ENCODE results near the gene MSRB1. TPM values are rescaled to one million over a fixed set of nuclear protein-coding genes. Genes with fewer than 3 reads are reported as not detected.
A peak's percentile ranks its signal among the peaks of the same experiment; 100 is the strongest.

The MSRB1 gene
- total and polyA plus RNA-seq, 9 of the 15 experiments (the other 6 are each of a cell fraction or from before 2014, with no cell fraction given) = 5.4 to 33.7 (median 25.7) TPM

DNA sequence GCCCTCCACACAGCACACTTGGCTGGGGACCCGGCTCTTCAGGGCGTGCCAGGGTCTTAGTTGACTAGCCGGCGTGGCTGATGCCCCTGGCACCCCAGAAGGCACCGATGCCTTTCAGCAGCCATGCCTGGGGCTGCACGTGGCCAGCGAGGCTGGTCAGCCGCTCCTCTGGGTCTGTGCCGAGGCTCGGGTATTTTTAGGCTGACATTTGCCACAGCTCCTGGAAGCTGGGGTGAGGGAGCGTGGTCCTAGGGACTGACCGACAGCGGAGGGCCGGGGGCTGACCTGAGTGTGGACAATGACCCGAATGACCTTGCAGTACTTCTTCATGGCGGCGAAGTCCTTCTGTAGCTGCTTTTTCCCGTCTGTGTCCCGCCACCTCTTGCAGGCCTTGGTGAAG is 7.6 kb upstream of the MSRB1 start:
- in situ Hi-C loops (cut with MboI) (no loop called here), intact Hi-C loops (cut with micrococcal nuclease) (no loop called here)
- Histone ChIP-seq H3K9me3 (replicated peaks; ENCODE audit: control insufficient read depth, insufficient read depth, low read depth, low read length) (no peaks in the 10 kb centered on the region), H3K36me3 (ENCODE audit: control insufficient read depth, insufficient read depth, low read length) (no peaks in the 10 kb centered on the region), H3K27me3 (ENCODE audit: control insufficient read depth in 2 of 2, insufficient read depth in 2 of 2, low read length in 2 of 2) (no peaks in the 10 kb centered on the region), H3K9ac (ENCODE audit: insufficient read depth in 1 of 2, low read depth in 2 of 2, low read length in 2 of 2) (peak overlapping the region in 1 of 2 experiments; percentile 66; a peak in 2 of 4 replicates), H4K20me1 (replicated peaks; ENCODE audit: control insufficient read depth, insufficient read depth, low read length) (no peaks in the 10 kb centered on the region), H3K4me1 (replicated peaks in 1 of 2; ENCODE audit: control insufficient read depth in 2 of 2, insufficient read depth in 2 of 2, low read length in 2 of 2) (peaks cover 3 to 53% of the 10 kb centered on the region in 2 experiments; a peak in 4 of 5 replicates), H2AFZ (ENCODE audit: low read depth, low read length) (no peak overlapping the region), H3K4me2 (ENCODE audit: insufficient read depth, low read length) (no peak overlapping the region), H3K27ac (ENCODE audit: extremely low read depth, low read depth, low read length) (no peak overlapping the region), H3K4me3 (no peak overlapping the region), H3K79me2 (ENCODE audit: control insufficient read depth, insufficient read depth, low read length) (no peaks in the 10 kb centered on the region), H3K9me1 (ENCODE audit: control insufficient read depth, insufficient read depth, low read length) (no peaks in the 10 kb centered on the region)
- ChIA-PET CTCF (ENCODE audit: low intra/inter-chr PET ratio) (interaction anchor here (0.5 kb wide), 1 partner anchor 102 kb away, joined by 3 read pairs; no protein-coding TSS in a partner anchor), POLR2A (interaction anchor here (0.6 to 5.6 kb wide), 3 partner anchors 9 to 47 kb away, joined by 3 to 37 read pairs (median 5); partner anchors contain the start of gene RPS2)
- DNase-seq (ENCODE audit: extremely low read depth in 1 of 4, low spot score in 3 of 4) = no peak
- ATAC-seq = no peak
- no TSS peak for BruUV-seq (replicated peaks)
- FAIRE-seq = no peak
- WGBS (ENCODE audit: insufficient coverage, low coverage, missing lambda C conversion rate) = 71% methylated on average over 19 of the region's 19 CpGs
- TF ChIP-seq, protein P1, sequence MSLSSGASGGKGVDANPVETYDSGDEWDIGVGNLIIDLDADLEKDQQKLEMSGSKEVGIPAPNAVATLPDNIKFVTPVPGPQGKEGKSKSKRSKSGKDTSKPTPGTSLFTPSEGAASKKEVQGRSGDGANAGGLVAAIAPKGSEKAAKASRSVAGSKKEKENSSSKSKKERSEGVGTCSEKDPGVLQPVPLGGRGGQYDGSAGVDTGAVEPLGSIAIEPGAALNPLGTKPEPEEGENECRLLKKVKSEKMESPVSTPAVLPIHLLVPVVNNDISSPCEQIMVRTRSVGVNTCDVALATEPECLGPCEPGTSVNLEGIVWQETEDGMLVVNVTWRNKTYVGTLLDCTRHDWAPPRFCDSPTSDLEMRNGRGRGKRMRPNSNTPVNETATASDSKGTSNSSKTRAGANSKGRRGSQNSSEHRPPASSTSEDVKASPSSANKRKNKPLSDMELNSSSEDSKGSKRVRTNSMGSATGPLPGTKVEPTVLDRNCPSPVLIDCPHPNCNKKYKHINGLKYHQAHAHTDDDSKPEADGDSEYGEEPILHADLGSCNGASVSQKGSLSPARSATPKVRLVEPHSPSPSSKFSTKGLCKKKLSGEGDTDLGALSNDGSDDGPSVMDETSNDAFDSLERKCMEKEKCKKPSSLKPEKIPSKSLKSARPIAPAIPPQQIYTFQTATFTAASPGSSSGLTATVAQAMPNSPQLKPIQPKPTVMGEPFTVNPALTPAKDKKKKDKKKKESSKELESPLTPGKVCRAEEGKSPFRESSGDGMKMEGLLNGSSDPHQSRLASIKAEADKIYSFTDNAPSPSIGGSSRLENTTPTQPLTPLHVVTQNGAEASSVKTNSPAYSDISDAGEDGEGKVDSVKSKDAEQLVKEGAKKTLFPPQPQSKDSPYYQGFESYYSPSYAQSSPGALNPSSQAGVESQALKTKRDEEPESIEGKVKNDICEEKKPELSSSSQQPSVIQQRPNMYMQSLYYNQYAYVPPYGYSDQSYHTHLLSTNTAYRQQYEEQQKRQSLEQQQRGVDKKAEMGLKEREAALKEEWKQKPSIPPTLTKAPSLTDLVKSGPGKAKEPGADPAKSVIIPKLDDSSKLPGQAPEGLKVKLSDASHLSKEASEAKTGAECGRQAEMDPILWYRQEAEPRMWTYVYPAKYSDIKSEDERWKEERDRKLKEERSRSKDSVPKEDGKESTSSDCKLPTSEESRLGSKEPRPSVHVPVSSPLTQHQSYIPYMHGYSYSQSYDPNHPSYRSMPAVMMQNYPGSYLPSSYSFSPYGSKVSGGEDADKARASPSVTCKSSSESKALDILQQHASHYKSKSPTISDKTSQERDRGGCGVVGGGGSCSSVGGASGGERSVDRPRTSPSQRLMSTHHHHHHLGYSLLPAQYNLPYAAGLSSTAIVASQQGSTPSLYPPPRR (CRISPR knock-in tag; IDR thresholded peaks at IDR 0.05; ENCODE audit: borderline replicate concordance) = no peak
- TF ChIP-seq, protein P2, sequence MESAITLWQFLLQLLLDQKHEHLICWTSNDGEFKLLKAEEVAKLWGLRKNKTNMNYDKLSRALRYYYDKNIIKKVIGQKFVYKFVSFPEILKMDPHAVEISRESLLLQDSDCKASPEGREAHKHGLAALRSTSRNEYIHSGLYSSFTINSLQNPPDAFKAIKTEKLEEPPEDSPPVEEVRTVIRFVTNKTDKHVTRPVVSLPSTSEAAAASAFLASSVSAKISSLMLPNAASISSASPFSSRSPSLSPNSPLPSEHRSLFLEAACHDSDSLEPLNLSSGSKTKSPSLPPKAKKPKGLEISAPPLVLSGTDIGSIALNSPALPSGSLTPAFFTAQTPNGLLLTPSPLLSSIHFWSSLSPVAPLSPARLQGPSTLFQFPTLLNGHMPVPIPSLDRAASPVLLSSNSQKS (CRISPR knock-in tag; IDR thresholded peaks at IDR 0.05) = no peak
- TF ChIP-seq, protein P3, sequence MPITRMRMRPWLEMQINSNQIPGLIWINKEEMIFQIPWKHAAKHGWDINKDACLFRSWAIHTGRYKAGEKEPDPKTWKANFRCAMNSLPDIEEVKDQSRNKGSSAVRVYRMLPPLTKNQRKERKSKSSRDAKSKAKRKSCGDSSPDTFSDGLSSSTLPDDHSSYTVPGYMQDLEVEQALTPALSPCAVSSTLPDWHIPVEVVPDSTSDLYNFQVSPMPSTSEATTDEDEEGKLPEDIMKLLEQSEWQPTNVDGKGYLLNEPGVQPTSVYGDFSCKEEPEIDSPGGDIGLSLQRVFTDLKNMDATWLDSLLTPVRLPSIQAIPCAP (CRISPR knock-in tag; IDR thresholded peaks at IDR 0.05; ENCODE audit: borderline replicate concordance) = no peak
- TF ChIP-seq, protein P4, sequence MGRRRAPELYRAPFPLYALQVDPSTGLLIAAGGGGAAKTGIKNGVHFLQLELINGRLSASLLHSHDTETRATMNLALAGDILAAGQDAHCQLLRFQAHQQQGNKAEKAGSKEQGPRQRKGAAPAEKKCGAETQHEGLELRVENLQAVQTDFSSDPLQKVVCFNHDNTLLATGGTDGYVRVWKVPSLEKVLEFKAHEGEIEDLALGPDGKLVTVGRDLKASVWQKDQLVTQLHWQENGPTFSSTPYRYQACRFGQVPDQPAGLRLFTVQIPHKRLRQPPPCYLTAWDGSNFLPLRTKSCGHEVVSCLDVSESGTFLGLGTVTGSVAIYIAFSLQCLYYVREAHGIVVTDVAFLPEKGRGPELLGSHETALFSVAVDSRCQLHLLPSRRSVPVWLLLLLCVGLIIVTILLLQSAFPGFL (CRISPR knock-in tag; IDR thresholded peaks at IDR 0.05) = no peak
- TF ChIP-seq COPS2 (conservative IDR thresholded peaks at IDR 0.05) (no peak), ZNF431 (CRISPR knock-in tag; IDR thresholded peaks at IDR 0.05) (no peak), BRD4 (IDR thresholded peaks at IDR 0.05) (no peak), GATA2 (CRISPR knock-in tag; IDR thresholded peaks at IDR 0.05) (no peak), NRF1 (conservative IDR thresholded peaks at IDR 0.05 in 1 of 2, IDR thresholded peaks at IDR 0.05 in 1 of 2) (no peak), TBP (optimal IDR thresholded peaks at IDR 0.05; ENCODE audit: low read depth, low read length) (no peak)
- TF ChIP-seq, protein P5, sequence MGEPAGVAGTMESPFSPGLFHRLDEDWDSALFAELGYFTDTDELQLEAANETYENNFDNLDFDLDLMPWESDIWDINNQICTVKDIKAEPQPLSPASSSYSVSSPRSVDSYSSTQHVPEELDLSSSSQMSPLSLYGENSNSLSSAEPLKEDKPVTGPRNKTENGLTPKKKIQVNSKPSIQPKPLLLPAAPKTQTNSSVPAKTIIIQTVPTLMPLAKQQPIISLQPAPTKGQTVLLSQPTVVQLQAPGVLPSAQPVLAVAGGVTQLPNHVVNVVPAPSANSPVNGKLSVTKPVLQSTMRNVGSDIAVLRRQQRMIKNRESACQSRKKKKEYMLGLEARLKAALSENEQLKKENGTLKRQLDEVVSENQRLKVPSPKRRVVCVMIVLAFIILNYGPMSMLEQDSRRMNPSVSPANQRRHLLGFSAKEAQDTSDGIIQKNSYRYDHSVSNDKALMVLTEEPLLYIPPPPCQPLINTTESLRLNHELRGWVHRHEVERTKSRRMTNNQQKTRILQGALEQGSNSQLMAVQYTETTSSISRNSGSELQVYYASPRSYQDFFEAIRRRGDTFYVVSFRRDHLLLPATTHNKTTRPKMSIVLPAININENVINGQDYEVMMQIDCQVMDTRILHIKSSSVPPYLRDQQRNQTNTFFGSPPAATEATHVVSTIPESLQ (CRISPR knock-in tag; IDR thresholded peaks at IDR 0.05) = no peak
